Thyroid gland (tissue), 4 donors: ENCODE measurements around the gene BEND2.

Source experiments
- POLR2A ChIP-seq, 2 donors: fragments of 450-650 bp; IDR thresholded peaks; one replicate each; pipeline ENCODE4 v1.6.1; 2017; ENCODE audit warnings: antibody characterized with exemption in 2 of 2, mild to moderate bottlenecking in 2 of 2, moderate library complexity in 1 of 2
- TF ChIP-seq, protein P1 (sequence below), 6 experiments: fragments of 200-600 bp in 3 of 6; fragments of 450-650 bp in 3 of 6; sonication (generic) in 3 of 6; IDR thresholded peaks; one replicate each; pipeline ENCODE4 v1.5.1; 2016 to 2019; ENCODE audit warnings: antibody characterized with exemption in 6 of 6, mild to moderate bottlenecking in 2 of 6, inconsistent platforms in 1 of 6, moderate library complexity in 1 of 6

DNA sequence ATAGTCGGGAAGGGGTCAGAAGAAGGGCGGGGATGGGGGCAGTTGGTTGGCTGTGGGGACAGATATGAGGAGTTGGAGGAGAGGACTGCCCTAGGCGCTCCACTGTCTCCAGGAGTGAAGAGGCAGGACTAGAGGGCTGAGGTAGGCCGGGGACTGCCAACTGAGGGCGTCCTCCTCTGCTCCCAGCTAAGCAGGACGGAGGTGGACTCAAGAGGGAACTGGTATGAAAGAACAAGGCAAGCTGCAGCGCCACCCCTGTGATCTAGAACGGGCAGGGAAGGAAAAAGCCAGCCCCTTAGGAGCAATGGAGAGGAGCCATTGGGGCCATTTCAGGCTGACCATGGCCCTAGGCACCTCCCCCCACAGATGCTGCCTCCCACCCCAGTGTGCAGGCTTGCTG, 14.0 kb downstream of the BEND2 start:
- TF ChIP-seq, protein P1, sequence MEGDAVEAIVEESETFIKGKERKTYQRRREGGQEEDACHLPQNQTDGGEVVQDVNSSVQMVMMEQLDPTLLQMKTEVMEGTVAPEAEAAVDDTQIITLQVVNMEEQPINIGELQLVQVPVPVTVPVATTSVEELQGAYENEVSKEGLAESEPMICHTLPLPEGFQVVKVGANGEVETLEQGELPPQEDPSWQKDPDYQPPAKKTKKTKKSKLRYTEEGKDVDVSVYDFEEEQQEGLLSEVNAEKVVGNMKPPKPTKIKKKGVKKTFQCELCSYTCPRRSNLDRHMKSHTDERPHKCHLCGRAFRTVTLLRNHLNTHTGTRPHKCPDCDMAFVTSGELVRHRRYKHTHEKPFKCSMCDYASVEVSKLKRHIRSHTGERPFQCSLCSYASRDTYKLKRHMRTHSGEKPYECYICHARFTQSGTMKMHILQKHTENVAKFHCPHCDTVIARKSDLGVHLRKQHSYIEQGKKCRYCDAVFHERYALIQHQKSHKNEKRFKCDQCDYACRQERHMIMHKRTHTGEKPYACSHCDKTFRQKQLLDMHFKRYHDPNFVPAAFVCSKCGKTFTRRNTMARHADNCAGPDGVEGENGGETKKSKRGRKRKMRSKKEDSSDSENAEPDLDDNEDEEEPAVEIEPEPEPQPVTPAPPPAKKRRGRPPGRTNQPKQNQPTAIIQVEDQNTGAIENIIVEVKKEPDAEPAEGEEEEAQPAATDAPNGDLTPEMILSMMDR (IDR thresholded peaks at IDR 0.05): no peak
- no peak for TF ChIP-seq POLR2A (IDR thresholded peaks at IDR 0.05)
